GM19238 (cell line): ENCODE results near the gene FBXO2.
"Not testable (repeated sequence)": the region's sequence is repeated elsewhere in the genome, so short reads cannot be mapped to it uniquely, and the experiment has no call there.

Experiments
- DNase-seq: peaks from one replicate; pipeline ENCODE4 v3.0.0; 2011; ENCODE audit warnings: low spot score; ENCODE audit not compliant: insufficient read length

The FBXO2 gene

DNA sequence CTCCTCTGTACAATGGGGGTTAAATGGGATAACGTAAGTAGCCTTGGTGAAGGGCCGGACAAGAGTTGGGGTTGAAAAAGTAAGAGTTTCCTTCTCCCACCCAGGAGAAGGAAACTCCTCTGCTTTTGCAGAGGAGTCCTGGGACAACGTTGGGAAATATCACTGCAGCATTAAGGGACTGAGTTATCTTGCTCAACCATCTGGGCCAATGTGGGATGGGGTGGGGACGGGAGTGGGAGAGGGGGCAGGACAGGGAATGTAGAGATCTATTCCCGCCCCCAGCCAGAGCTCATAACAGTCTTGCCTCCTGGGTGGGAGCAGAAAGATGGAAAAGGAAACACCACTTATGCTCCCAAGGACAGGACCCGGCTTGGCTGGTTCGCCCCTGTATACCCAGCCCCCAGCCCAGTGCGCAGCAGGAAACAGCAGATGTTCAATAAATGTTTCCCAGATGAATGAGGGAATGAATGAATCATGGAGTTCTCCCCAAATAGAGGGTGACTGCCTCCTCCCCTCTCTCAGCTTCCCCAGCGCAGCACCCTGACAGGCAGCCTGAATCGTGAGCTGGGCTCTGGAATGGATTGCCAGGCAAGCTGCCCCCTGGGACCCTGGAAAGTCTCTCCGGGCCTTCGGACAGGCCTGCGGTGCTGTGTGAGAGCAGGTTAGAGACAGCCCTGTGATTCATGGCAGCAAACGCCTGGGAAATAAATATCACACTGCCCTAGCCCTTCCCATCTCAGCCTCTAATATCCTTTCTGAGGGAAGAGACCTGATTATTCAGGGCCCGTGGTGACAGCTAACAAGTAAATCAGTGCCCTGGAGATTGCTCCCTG lies 24.8 kb downstream of the FBXO2 start:
- no peak for DNase-seq

DNA sequence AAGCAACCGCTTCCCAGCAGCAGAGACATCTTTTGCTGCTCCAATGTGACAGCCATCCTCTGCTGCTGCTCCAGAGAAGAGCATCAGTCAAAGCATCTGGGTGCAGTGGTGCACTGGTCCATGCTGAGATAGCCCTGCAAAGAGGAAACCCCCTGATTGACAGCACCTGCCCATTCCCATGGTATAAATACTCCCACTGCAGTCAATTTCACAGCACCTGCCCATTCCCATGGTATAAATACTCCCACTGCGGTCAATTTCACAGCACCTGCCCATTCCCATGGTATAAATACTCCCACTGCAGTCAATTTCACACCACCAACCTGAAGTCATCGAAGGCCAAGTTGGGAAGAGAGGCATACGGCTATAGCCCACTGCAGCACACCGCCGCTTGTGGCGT lies 25.5 kb downstream of the FBXO2 start:
- no peak for DNase-seq

DNA sequence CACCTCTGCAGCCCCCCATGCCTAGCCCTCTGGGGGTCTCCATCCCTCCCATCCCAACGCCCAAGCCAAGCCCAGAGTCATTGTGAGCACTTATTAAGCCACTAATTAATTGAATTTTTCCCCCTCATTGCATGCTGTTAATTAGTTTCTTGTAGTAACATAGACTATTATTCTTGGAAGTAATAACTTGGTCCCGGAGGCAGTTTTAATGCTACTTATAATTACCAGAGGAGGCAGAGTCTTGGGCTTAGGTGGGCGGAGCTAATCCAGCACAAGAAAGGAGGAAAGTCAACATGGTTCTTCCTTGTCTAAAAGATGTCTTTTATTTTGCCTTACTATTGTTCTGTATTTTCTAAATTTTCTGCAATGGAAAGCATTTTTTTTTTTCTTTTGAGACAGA lies 27.7 kb downstream of the FBXO2 start:
- DNase-seq, result no peak

DNA sequence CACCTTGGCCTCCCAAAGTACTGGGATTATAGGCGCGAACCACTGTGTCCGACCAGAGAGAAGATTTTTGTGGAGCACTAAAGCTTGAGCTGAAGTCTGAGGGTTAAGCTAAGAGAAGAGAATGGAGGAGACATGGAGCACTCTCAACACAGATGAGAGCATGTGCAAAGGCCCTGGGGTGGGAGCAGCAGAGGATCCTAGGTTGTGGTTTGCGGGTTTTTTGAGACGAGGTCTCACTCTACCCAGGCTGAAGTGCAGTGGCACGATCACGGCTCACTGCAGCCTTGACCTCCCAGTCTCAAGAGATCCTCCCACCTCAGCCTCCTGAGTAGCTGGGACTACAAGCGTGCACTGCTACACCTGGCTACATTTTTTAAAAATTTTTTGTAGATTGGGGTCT lies 30.5 kb downstream of the FBXO2 start:
- no peak for DNase-seq

DNA sequence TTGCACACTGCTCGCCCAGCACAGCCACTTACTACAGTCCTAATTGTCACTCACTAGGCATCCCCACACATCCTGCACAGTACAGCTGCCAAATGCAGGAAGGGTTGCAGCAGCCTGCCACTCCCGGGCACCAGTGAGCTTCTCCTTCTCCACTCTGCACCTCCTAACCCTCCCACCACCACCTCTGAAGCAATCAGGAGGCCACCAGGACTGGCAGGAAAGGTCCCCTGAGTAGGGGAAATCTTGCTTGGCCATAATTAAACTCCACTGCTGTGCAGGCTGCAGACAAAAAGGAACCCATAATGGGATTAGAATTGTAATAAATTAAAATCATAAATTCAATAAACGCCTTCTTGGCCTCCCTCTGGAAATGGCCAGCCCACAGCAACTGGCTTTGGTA lies 31.8 kb downstream of the FBXO2 start:
- no peak for DNase-seq

DNA sequence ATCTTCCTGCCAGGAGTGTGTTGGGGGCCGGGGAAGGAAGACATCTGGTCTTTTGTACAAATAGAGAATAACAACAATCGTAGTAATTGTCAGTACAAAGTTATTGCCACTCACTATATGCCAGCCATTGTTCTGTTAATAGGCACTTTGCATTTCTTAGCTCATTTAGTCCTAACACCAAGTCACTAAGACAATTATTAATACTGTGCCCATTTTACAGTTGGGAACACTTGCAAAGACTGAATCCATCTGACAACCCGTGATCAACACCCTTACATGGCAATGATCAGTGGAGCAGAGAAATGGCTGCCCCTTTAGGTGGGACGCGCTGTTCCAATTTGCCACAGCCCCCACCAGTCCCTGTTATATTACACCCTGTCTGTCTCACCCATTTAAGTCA lies 33.3 kb downstream of the FBXO2 start:
- no peak for DNase-seq

DNA sequence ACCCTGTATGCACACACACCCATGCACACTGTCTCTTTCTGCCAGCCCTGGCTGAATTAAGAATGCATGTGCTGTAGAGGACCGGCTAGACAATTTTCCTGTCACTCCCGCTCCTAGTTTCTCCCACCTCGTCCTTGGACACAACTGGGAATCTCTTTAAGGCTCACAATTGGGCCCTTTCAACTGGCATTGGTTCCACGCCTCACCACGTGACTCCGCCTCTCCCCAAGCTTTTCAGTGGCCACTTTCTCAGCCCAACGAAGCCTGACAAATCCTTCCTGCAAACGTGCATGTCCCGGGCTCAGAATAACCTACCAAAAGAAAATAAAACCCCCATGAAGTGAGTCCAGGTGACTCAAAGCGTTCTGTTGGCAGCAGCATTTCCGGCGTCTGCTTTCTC lies 33.8 kb downstream of the FBXO2 start:
- no peak for DNase-seq

DNA sequence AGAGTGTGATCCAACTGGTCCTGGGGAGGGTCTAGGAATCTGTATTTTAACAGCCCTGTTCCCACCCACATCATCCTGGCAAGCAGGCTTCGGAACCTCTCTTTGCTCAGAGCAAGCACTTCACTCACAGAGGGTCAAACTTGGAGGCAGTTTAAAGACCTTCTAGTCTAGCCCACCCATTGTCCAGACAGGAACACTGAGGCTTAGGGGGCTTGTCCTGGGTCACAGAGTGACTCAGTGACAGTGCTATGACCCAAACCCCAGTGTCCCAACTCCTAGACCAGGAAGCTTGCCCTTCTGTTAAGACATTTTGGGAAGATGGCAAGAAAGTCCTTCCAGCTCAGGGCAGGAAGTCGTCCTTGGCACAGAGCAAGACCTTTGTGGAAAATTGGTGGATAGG lies 36.5 kb downstream of the FBXO2 start:
- no peak for DNase-seq

DNA sequence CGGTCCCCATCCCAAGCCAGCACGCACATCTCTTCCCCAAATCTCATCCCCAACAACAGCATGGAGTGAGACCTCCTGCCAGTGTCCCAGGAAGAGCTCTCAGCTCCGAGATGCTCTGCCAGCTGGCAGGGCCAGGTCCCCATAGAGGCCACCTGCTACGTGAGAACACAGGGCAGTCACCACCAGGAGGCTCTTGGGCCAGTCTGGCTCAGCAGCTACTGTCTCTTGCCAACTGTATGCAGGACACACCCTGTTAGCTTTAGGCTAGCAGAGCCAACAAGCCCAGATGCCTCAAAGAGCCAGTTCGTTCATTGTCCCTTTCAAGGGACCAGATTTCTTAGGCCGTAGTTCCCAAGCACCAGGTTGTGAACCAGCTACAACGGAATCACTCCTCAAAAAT lies 36.9 kb downstream of the FBXO2 start:
- DNase-seq, result no peak

DNA sequence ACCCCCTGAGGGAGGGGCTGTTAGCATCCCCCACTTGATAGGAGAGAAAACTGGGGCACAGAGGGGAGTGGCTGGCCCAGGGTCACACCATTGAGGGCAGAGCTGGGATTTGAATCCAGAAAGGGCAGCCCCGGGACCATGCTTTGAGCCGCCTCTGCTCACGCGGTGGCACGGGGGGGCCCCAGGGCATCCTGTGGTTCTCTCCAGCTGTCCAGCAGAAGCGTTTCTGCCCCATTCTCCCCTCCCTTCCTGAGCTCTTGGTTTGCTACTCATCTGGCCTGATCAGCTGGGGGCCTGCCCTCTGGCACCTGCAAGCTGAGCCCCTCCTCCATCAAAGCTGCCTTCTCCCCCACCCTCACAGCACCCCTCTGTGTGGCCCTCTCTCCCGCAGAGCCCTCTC lies 37.5 kb downstream of the FBXO2 start:
- no peak for DNase-seq

DNA sequence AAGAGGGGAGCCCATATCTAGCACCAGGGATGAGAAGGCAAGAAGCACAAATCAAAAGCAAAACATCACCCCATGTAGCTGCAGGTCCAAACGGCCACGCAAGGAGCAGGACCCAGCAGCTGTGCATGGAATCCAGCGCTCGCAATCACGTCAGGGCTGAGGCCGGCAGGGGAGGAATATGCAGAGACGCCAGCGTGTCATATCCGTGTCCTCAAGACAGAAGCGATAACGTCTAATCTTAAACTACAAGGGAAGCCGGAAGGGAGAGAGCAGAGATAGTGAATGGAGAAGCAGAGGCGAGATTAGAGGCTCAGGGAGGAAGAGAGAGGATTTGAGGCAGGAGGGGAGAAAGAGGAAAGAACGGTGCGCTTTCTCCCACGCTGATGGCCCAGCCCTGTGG lies 39.1 kb downstream of the FBXO2 start:
- no peak for DNase-seq

DNA sequence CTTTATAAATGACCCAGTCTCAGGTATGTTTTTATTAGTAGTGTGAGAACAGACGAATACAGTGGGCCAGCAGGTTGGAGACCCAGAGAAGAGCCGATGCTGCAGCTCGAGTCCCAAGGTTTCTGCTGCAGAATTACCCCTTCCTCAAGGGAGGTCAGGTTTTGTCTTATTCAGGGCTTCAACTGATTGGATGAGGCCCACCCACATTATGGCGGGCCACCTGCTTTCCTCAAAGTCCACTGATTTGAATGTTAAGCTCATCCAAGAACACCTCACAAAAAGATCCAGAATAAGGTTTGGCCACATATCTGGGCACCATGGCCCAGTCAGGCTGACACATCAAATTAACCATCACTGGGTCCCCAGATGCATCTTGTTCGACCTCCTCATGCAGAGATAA lies 40.9 kb downstream of the FBXO2 start:
- DNase-seq, result no peak

DNA sequence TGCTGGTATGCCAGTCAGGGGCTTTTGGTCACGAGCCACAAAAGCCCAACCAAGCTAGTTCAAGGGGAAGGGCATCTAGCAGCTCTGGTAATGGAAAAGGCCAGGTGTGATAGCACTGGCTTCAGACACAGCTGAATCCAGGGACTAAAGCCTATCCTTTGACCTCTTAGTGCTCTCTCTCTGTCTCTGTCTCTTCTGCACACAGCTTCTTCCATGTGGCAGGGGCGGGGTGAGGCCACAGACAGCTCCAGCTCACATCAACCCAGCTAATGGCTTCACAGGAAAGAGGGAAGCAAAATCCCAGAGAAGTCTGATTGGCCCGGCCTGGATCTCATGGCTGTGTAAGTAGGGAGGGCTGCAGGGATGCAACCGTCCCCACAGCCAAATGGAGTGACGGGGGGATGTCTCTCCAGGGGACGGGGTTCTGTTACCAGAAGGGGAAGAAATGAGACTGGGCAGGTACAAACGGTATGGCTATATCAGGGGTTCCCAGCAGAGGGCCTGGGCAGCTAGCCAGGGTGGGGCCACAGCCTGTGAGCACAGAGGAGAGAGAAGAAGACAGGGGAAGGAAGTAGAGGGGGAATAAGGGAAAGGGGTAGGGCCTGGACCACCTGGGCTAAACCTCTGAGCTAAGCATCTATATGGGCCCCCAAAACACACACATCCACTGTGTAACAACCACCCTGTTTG lies 42.4 kb downstream of the FBXO2 start:
- no peak for DNase-seq

DNA sequence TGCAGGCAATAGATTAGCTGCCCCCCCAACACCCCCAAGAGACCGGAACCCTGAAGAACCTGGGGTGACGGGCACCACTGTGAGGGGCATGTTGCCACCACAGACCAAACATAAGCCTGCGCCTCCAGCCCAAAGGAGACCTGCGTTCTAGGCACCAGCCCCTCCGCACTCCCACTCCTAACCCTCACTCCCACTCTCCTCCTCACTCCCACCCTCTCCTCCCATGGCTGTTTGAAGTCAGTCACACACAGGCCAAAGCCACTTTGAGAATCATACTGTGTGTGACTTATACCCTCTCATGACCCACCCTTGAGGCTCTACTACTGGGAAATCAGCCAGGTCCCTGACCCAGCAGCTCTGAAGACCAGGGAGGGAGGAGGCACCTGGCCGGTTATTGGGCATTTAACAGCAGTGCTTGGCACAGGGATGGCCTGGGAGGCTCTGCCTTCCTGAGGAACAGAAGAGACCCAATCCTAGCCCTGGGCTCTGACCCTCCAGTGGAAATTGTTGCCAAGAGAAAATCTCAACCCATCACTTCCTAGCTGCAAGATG lies 43.5 kb downstream of the FBXO2 start:
- DNase-seq, result no peak

DNA sequence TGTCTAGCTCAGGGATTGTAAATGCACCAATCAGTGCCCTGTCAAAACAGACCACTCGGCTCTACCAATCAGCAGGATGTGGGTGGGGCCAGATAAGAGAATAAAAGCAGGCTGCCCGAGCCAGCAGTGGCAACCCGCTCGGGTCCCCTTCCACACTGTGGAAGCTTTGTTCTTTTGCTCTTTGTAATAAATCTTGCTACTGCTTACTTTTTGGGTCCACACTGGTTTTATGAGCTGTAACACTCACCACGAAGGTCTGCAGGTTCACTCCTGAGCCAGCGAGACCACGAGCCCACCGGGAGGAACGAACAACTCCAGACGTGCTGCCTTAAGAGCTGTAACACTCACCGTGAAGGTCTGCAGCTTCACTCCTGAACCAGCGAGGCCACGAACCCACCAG lies 44.9 kb downstream of the FBXO2 start:
- not testable (repeated sequence) for DNase-seq

DNA sequence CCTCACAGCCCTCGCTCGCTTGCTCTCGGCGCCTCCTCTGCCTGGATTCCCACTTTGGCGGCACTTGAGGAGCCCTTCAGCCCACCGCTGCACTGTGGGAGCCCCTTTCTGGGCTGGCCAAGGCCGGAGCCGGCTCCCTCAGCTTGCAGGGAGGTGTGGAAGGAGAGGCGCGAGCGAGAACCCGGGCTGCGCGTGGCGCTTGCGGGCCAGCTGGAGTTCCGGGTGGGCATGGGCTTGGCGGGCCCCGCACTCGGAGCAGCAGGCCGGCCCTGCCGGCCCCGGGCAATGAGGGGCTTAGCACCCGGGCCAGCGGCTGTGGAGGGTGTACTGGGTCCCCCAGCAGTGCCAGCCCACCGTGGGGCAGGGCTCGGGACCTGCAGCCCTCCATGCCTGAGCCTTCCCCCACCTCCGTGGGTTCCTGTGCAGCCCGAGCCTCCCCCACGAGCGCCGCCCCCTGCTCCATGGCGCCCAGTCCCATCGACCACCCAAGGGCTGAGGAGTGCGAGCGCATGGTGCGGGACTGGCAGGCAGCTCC lies 45.6 kb downstream of the FBXO2 start:
- not testable (repeated sequence) for DNase-seq

DNA sequence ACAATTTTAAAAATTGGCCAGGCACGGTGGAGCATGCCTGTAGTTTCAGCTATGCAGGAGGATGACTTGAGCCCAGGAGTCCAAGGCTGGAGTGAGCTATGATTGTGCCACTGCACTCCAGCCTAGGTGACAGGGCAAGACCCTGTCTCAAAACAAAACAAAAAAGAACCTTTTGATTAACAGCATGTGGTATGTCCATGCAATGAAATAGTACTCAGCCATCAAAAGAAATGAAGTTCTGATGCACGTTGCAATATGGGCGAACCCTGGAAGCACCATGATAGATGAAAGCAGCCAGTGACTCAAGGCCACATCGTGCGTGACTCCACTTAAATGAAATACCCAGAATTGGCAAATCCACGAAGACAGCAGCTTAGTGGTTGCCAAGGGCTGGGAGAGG lies 47.5 kb downstream of the FBXO2 start:
- DNase-seq, result no peak

DNA sequence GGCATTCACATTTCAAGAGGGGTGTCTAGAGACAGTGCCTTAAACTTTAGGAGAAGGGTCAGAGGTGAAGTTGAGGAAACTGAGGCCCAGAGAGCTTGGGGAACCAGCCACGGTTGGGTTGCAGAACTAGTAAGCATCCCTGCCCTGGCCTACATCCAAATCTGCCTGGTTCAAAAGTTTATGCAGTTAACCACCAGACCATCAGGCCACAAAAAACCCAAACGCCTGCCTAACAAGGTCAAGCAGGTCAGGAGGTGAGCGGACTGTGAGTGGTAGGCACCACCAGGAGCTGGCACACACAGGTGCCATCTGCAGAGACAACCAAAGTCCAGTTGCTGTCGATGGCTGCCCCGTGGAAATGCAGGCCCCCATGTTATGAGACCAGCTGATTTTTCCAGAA lies 51.2 kb downstream of the FBXO2 start:
- no peak for DNase-seq

DNA sequence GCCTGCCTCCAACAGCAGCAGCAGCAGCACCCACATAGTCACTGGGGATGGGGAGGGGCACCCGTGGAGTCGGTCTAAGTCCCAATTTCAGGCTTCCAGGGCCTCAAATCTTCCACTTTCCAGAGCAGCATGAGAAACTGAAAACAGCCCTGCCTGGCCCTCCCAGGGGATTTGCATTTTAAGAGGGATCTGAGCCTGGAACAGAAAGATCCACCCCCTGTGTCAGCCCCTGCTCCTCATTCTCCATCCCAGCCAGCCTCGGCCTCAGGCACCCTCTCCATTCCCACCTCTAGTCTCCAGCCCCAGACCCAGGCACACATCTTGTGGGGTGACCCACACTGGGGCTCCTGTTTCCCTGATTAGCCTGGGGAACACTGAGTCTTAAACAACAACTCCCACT lies 51.8 kb downstream of the FBXO2 start:
- DNase-seq, result no peak

DNA sequence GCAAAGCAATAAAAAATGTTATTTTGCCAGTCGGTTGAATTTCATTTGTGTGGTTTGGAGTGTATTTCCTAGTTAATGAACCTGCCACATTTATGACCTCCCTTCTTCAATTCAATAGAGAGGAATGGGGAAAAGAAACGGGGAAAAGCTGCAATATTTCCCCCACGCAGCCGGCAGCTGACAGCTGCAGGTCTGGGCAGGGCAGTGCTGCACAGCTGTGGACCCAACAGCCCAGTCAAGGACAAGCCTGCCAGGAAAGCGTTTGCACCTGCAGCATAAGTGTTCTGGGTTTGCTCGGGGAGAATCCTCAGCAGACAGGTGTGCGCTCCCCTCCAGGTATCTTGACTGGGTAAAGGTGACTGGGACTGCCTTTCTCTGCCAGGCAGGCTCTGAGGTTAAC lies 53.4 kb downstream of the FBXO2 start:
- no peak for DNase-seq

DNA sequence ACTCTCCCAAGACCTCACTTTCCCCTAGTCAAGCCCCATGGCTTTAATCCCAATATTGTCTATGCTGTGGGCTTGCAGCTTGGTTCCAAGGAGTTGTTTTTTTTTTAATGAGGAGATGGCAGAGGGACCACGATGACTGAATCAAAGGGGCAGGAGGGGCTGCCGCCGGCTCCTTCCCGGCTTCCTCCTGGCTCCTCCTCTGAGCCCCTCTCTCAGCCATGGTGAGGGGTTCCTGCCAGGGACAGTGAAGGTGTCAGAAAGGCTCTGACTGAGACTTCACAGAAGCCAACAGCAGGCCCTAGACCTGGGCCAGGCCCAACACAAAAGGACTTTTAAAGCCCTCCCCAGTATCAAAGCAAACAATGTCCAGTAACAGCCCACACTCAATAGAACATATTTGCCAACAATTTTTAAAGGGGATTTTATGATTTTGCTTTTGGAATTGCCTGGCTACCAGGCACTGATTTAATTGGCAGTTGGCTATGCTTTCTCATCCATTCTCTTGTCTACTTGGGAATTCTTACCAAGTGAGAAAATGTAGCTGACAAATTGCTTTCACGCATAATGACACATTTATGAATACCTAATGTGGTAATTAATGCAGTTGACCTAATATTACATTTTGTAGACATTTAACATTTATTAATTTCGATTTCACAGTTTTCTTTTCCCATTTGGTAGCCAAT lies 54.2 kb downstream of the FBXO2 start:
- no peak for DNase-seq

DNA sequence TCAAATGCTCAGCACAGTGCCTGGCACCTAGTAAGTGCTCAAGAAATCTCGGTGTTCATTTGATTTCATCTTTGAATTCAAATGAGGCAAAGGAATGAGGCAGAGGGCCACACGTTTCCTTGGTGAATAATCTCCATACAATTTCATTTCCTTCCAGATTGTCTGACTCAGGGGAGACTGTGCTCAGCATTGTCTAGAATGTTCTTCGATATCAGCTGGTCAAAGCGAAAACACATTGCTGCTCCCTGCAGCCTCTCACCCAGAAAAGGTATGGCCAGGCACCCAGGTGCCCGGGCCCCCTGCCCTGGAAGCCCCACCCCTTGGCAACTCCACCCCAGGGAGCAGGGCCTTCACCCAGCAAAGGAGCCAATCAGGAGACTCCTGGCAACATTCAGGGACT lies 55.8 kb downstream of the FBXO2 start:
- DNase-seq, result no peak
